Trophoblast cell (in vitro differentiated cells and primary cell): ENCODE results near the gene AFDN.

ENCODE experiments used
- DNase-seq, 2 donors: peaks; one replicate each; pipeline ENCODE4 v3.0.0-alpha.2; 2016
- H2AFZ ChIP-seq: 2 replicates; pipeline ENCODE4 v1.6.1; 2013; ENCODE audit warnings: low read length, moderate library complexity, mild to moderate bottlenecking; ENCODE audit not compliant: insufficient read depth, poor library complexity
- H2AK5ac ChIP-seq: 2 replicates; pipeline ENCODE4 v1.6.1; 2013; ENCODE audit warnings: mild to moderate bottlenecking, low read length
- H2BK120ac ChIP-seq: 2 replicates; pipeline ENCODE4 v1.6.1; 2013; ENCODE audit warnings: low read length, mild to moderate bottlenecking, moderate library complexity; ENCODE audit not compliant: insufficient read depth, poor library complexity
- H2BK12ac ChIP-seq: 2 replicates; pipeline ENCODE4 v1.6.1; 2013; ENCODE audit warnings: mild to moderate bottlenecking, low read length, moderate library complexity
- H2BK5ac ChIP-seq: 2 replicates; pipeline ENCODE4 v1.6.1; 2013; ENCODE audit warnings: low read length, low read depth, moderate library complexity, mild to moderate bottlenecking; ENCODE audit not compliant: poor library complexity
- H3K14ac ChIP-seq: 2 replicates; pipeline ENCODE4 v1.6.1; 2013; ENCODE audit warnings: mild to moderate bottlenecking, low read length
- H3K18ac ChIP-seq: 2 replicates; pipeline ENCODE4 v1.6.1; 2013; ENCODE audit warnings: mild to moderate bottlenecking, low read length
- H3K23ac ChIP-seq: 2 replicates; pipeline ENCODE4 v1.6.1; 2013; ENCODE audit warnings: low read length
- H3K27ac ChIP-seq: 2 replicates; pipeline ENCODE4 v1.5.1; 2013; ENCODE audit warnings: low read depth, mild to moderate bottlenecking, inconsistent platforms, low read length, moderate library complexity
- H3K27me3 ChIP-seq: 2 replicates; pipeline ENCODE4 v1.6.1; 2013; ENCODE audit warnings: inconsistent platforms, mild to moderate bottlenecking, low read length, moderate library complexity; ENCODE audit not compliant: insufficient read depth
- H3K36me3 ChIP-seq, 2 experiments: 1 replicate in 1 of 2; 2 replicates in 1 of 2; pipeline ENCODE4 v1.6.1; 2013; ENCODE audit warnings: low read length in 2 of 2, mild to moderate bottlenecking in 2 of 2, moderate library complexity in 1 of 2; ENCODE audit not compliant: insufficient read depth in 2 of 2, control insufficient read depth in 1 of 2
- H3K4ac ChIP-seq: 2 replicates; pipeline ENCODE4 v1.6.1; 2013; ENCODE audit warnings: low read depth, mild to moderate bottlenecking, low read length, moderate library complexity
- H3K4me1 ChIP-seq, 2 experiments: 1 replicate in 1 of 2; 2 replicates in 1 of 2; pipeline ENCODE4 v1.6.1; 2013; ENCODE audit warnings: low read length in 2 of 2, mild to moderate bottlenecking in 2 of 2, moderate library complexity in 1 of 2; ENCODE audit not compliant: insufficient read depth in 2 of 2, control insufficient read depth in 1 of 2
- H3K4me2 ChIP-seq: 2 replicates; pipeline ENCODE4 v1.6.1; 2013; ENCODE audit warnings: inconsistent platforms, mild to moderate bottlenecking, low read length, moderate library complexity
- H3K4me3 ChIP-seq: 2 replicates; pipeline ENCODE4 v1.5.1; 2013; ENCODE audit warnings: mild to moderate bottlenecking, low read depth, low read length, inconsistent platforms
- H3K79me1 ChIP-seq: one replicate; pipeline ENCODE4 v1.6.1; 2013; ENCODE audit warnings: low read length
- H3K79me2 ChIP-seq: 2 replicates; pipeline ENCODE4 v1.6.1; 2013; ENCODE audit warnings: low read length, mild to moderate bottlenecking; ENCODE audit not compliant: control insufficient read depth, insufficient read depth, poor library complexity
- H3K9ac ChIP-seq: 2 replicates; pipeline ENCODE4 v1.6.1; 2013; ENCODE audit warnings: mild to moderate bottlenecking, low read length
- H3K9me3 ChIP-seq: 2 replicates; pipeline ENCODE4 v1.6.1; 2013; ENCODE audit warnings: low read depth, mild to moderate bottlenecking, control low read depth, inconsistent platforms, low read length; ENCODE audit not compliant: insufficient read depth
- H4K12ac ChIP-seq: 2 replicates; pipeline ENCODE4 v1.6.1; 2013; ENCODE audit warnings: low read depth, mild to moderate bottlenecking, low read length, moderate library complexity
- H4K8ac ChIP-seq: 2 replicates; pipeline ENCODE4 v1.6.1; 2013; ENCODE audit warnings: low read depth, mild to moderate bottlenecking, low read length, moderate library complexity
- H4K91ac ChIP-seq: one replicate; pipeline ENCODE4 v1.6.1; 2013; ENCODE audit warnings: low read depth, mild to moderate bottlenecking, low read length, moderate library complexity
- WGBS: extraction: QIAGEN DNeasy Blood & Tissue Kit; methylation state at CpG from one replicate; pipeline ENCODE4 v1.1.7; 2013; ENCODE audit warnings: missing lambda C conversion rate; ENCODE audit not compliant: insufficient read length, insufficient coverage; ENCODE audit errors: extremely low coverage; 5-methylcytosine and 5-hydroxymethylcytosine counted together

The AFDN gene

DNA sequence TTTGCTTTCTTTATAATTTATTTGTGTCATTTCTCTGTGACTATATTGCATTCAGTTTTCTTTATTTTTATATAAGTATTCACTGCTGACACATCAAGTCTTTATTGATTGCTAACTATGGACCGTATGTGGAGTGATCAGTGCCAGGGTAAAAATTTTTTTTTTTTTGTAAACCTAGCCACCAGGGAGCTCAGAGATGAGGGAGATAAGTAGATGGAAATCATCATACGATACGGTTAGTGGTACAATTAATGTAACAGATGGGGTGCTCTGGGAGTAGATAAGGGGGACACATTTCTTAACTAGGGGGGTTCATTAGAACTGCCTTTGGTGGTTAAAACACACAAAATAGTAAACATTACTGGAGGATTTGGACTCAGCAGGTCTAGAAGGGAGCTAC is 68.3 kb downstream of the AFDN start:
- Histone ChIP-seq H2AK5ac (no peak overlapping the region), H2BK5ac (no peak overlapping the region), H3K9ac (no peak overlapping the region), H3K36me3 (peaks cover 21 to 22% of the 10 kb centered on the region in 2 experiments), H2AFZ (no peak overlapping the region), H3K9me3 (no peaks in the 10 kb centered on the region), H4K12ac (no peak overlapping the region), H3K18ac (no peak overlapping the region), H3K27ac (no peak overlapping the region), H3K14ac (no peak overlapping the region), H3K4me2 (no peak overlapping the region), H4K91ac (no peak overlapping the region), H2BK12ac (no peak overlapping the region), H4K8ac (no peak overlapping the region), H3K27me3 (no peaks in the 10 kb centered on the region), H3K23ac (no peak overlapping the region), H2BK120ac (no peak overlapping the region), H3K79me1 (no peaks in the 10 kb centered on the region), H3K4me1 (peaks cover 0 to 2% of the 10 kb centered on the region in 2 experiments), H3K4ac (no peak overlapping the region), H3K4me3 (no peak overlapping the region), H3K79me2 (no peaks in the 10 kb centered on the region)
- no peak for DNase-seq
- WGBS: no CpG with 5 or more reads among the region's 3 CpGs

DNA sequence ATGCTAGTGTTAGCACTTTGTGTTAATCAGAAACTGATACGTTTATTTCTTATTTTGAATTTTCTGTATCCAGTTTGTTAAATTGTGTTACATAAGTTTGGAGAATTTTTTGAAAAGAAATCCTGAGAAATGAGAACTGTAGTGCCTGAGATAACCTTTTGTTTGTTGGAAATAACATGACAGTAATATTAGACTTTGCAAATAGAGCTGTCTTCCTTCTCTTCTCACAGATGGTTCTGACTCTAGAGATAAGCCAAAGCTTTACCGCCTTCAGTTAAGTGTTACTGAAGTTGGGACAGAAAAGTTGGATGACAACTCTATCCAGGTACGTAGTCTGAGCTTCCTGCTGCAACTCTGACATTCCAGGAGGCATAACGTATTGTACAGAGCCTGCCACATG is 69.9 kb downstream of the AFDN start:
- Histone ChIP-seq H3K36me3 (peaks cover 18 to 20% of the 10 kb centered on the region in 2 experiments), H4K91ac (no peak overlapping the region), H3K4me1 (peaks cover 0 to 2% of the 10 kb centered on the region in 2 experiments), H3K14ac (no peak overlapping the region), H3K23ac (no peak overlapping the region), H3K4me3 (no peak overlapping the region), H4K8ac (no peak overlapping the region), H3K18ac (no peak overlapping the region), H3K79me2 (no peaks in the 10 kb centered on the region), H2BK5ac (no peak overlapping the region), H2AK5ac (no peak overlapping the region), H3K27ac (no peak overlapping the region), H2BK12ac (no peak overlapping the region), H3K4me2 (no peak overlapping the region), H3K9ac (no peak overlapping the region), H2BK120ac (no peak overlapping the region), H3K27me3 (no peaks in the 10 kb centered on the region), H3K79me1 (no peaks in the 10 kb centered on the region), H4K12ac (no peak overlapping the region), H3K9me3 (no peaks in the 10 kb centered on the region), H2AFZ (no peak overlapping the region), H3K4ac (no peak overlapping the region)
- no CpG with 5 or more reads among the region's 4 CpGs for WGBS
- DNase-seq: peak in 1 of 2 donors; percentile 6

- Histone ChIP-seq H2AK5ac (no peak overlapping the region), H3K4me2 (no peak overlapping the region), H3K9ac (no peak overlapping the region), H2BK120ac (no peak overlapping the region), H3K4me3 (no peak overlapping the region), H4K12ac (no peak overlapping the region), H3K4ac (no peak overlapping the region), H3K18ac (peak overlapping the region; percentile 82), H2BK5ac (no peak overlapping the region), H3K79me2 (no peaks in the 10 kb centered on the region), H3K4me1 (no peaks in the 10 kb centered on the region), H3K9me3 (no peaks in the 10 kb centered on the region), H3K79me1 (no peaks in the 10 kb centered on the region), H3K23ac (no peak overlapping the region), H3K27ac (no peak overlapping the region), H3K14ac (no peak overlapping the region), H3K36me3 (peaks cover 24 to 27% of the 10 kb centered on the region in 2 experiments), H2AFZ (no peak overlapping the region), H3K27me3 (no peaks in the 10 kb centered on the region), H4K8ac (no peak overlapping the region), H2BK12ac (no peak overlapping the region), H4K91ac (no peak overlapping the region)
- no CpG with 5 or more reads among the region's 3 CpGs for WGBS
- peak in 1 of 2 donors; percentile 66 for DNase-seq
These were observed 72.1 kb downstream of the AFDN start for GRCh38 chr6:167898673-167899311.

- H3K14ac ChIP-seq: no peak overlapping the region
- no peak overlapping the region for H2BK12ac ChIP-seq
- no peak overlapping the region for H3K23ac ChIP-seq
- no peaks in the 10 kb centered on the region for H3K79me2 ChIP-seq
- H2AFZ ChIP-seq: no peak overlapping the region
- H3K4me3 ChIP-seq: no peak overlapping the region
- H3K79me1 ChIP-seq: no peaks in the 10 kb centered on the region
- no peak overlapping the region for H3K27ac ChIP-seq
- H3K27me3 ChIP-seq: no peaks in the 10 kb centered on the region
- H3K18ac ChIP-seq: no peak overlapping the region
- no peaks in the 10 kb centered on the region for H3K9me3 ChIP-seq
- no peak overlapping the region for H4K91ac ChIP-seq
- WGBS: no CpG with 5 or more reads among the region's 5 CpGs
- no peak overlapping the region for H4K8ac ChIP-seq
- no peaks in the 10 kb centered on the region for H3K4me1 ChIP-seq
- peaks cover 25 to 31% of the 10 kb centered on the region in 2 experiments for H3K36me3 ChIP-seq
- H2AK5ac ChIP-seq: no peak overlapping the region
- H3K9ac ChIP-seq: no peak overlapping the region
- H3K4ac ChIP-seq: no peak overlapping the region
- H4K12ac ChIP-seq: no peak overlapping the region
- DNase-seq: no peak
- no peak overlapping the region for H2BK5ac ChIP-seq
- no peak overlapping the region for H2BK120ac ChIP-seq
- H3K4me2 ChIP-seq: no peak overlapping the region
These were observed 78.1 kb downstream of the AFDN start for GRCh38 chr6:167904791-167905190.
